ENCODE results near the gene CD1B. TPM values are rescaled to one million over a fixed set of nuclear protein-coding genes. Genes with fewer than 3 reads are reported as not detected.
"Not testable (repeated sequence)": the region's sequence is repeated elsewhere in the genome, so short reads cannot be mapped to it uniquely, and the experiment has no call there.

CD1B gene
- polyA plus RNA-seq (not detected in 2 replicates), polyA minus RNA-seq (not detected in 2 replicates)

GRCh38 chr1:158331481-158332150 is at the start of gene CD1B:
Gene CD1B, minus strand, starts transcription at chr1:158331531. Its CDS starts 108 bp downstream, at chr1:158331423.
- no peak for TF ChIP-seq MXI1 (conservative IDR thresholded peaks at IDR 0.05; ENCODE audit: poor library complexity, severe bottlenecking)
- Histone ChIP-seq H3K27ac (ENCODE audit: low read length) (no peak within 1 kb of the TSS), H3K27me3 (ENCODE audit: insufficient read depth, low read depth, low read length) (no peaks in the 10 kb centered on the region), H2AFZ (ENCODE audit: low read depth, low read length) (no peak within 1 kb of the TSS), H3K36me3 (ENCODE audit: insufficient read depth, low read length) (no peaks in the 10 kb centered on the region), H3F3A (ENCODE audit: insufficient read depth, low read length, poor library complexity, severe bottlenecking) (no peaks in the 10 kb centered on the region), H3K9ac (ENCODE audit: low read length) (no peak within 1 kb of the TSS), H3K9me2 (ENCODE audit: insufficient read depth, low read length) (no peaks in the 10 kb centered on the region), H4K20me1 (ENCODE audit: insufficient read depth) (no peaks in the 10 kb centered on the region), H3K4me2 (ENCODE audit: low read length) (no peak within 1 kb of the TSS), H3K4me3 (ENCODE audit: low read length) (no peak within 1 kb of the TSS), H3K79me2 (replicated peaks; ENCODE audit: insufficient read depth, low read length) (no peaks in the 10 kb centered on the region), H3K9me3 (ENCODE audit: low read length) (no peaks in the 10 kb centered on the region)

GRCh38 chr1:158374860-158375259 is 43.5 kb upstream of the CD1B start:
- TF ChIP-seq SMC3 (conservative IDR thresholded peaks at IDR 0.05; ENCODE audit: poor library complexity) = no peak
- no peak for TF ChIP-seq CTCF (IDR thresholded peaks at IDR 0.05; ENCODE audit: poor library complexity, severe bottlenecking)
- TF ChIP-seq REST (IDR thresholded peaks at IDR 0.05; ENCODE audit: borderline replicate concordance) = no peak
- no peak for TF ChIP-seq TAF1 (IDR thresholded peaks at IDR 0.05; ENCODE audit: low read depth)
- TF ChIP-seq RAD21 (conservative IDR thresholded peaks at IDR 0.05) = no peak
- no peak for TF ChIP-seq POLR2AphosphoS5 (IDR thresholded peaks at IDR 0.05)
- TF ChIP-seq EP300 (conservative IDR thresholded peaks at IDR 0.05; ENCODE audit: poor library complexity, severe bottlenecking) = no peak
- TF ChIP-seq EZH2 (IDR thresholded peaks at IDR 0.05; ENCODE audit: borderline replicate concordance, insufficient read depth, low read length, poor library complexity, severe bottlenecking) = no peak
- no peaks in the 10 kb centered on the region for H3K79me2 ChIP-seq (replicated peaks; ENCODE audit: insufficient read depth, low read length)

GRCh38 chr1:158374101-158374500 is 42.8 kb upstream of the CD1B start:
- not testable (repeated sequence) for H3K27me3 ChIP-seq (ENCODE audit: insufficient read depth, low read depth, low read length); H3K9me3 ChIP-seq (ENCODE audit: low read length); H3K4me3 ChIP-seq (ENCODE audit: low read length); H3K27ac ChIP-seq (ENCODE audit: low read length); H3K9me2 ChIP-seq (ENCODE audit: insufficient read depth, low read length); H3F3A ChIP-seq (ENCODE audit: insufficient read depth, low read length, poor library complexity, severe bottlenecking); H3K9ac ChIP-seq (ENCODE audit: low read length); H2AFZ ChIP-seq (ENCODE audit: low read depth, low read length); H4K20me1 ChIP-seq (ENCODE audit: insufficient read depth); H3K79me2 ChIP-seq (replicated peaks; ENCODE audit: insufficient read depth, low read length); H3K4me2 ChIP-seq (ENCODE audit: low read length); H3K36me3 ChIP-seq (ENCODE audit: insufficient read depth, low read length)

More at GRCh38 chr1:158374860-158375259, 43.5 kb upstream of the CD1B start:
- Histone ChIP-seq H3F3A (ENCODE audit: insufficient read depth, low read length, poor library complexity, severe bottlenecking) (no peaks in the 10 kb centered on the region), H3K9me2 (ENCODE audit: insufficient read depth, low read length) (no peaks in the 10 kb centered on the region), H2AFZ (ENCODE audit: low read depth, low read length) (no peak overlapping the region), H3K4me3 (ENCODE audit: low read length) (no peak overlapping the region), H4K20me1 (ENCODE audit: insufficient read depth) (no peaks in the 10 kb centered on the region), H3K27me3 (ENCODE audit: insufficient read depth, low read depth, low read length) (no peaks in the 10 kb centered on the region), H3K9me3 (ENCODE audit: low read length) (no peaks in the 10 kb centered on the region), H3K4me2 (ENCODE audit: low read length) (no peak overlapping the region), H3K9ac (ENCODE audit: low read length) (no peak overlapping the region), H3K36me3 (ENCODE audit: insufficient read depth, low read length) (no peaks in the 10 kb centered on the region), H3K27ac (ENCODE audit: low read length) (no peak overlapping the region)
